GM18517 (cell line): ENCODE results near the gene ARMC5.
"Not testable (repeated sequence)": the region's sequence is repeated elsewhere in the genome, so short reads cannot be mapped to it uniquely, and the experiment has no call there.

Experiments used
- ATAC-seq: cut with Tn5 transposase; IDR thresholded peaks from one replicate; pipeline ENCODE4 v1.9.1; 2021; ENCODE audit warnings: mild to moderate bottlenecking, moderate library complexity; ENCODE audit not compliant: unreplicated experiment

Gene ARMC5

GRCh38 chr16:31493506-31494125 is 34.3 kb downstream of the ARMC5 start:
- ATAC-seq, result no peak

GRCh38 chr16:31496670-31497069 is 37.4 kb downstream of the ARMC5 start:
- no peak for ATAC-seq

GRCh38 chr16:31498493-31498892 is 39.2 kb downstream of the ARMC5 start:
- no peak for ATAC-seq

- ATAC-seq, result no peak
These were observed 40.6 kb downstream of the ARMC5 start for GRCh38 chr16:31499928-31500327.

- ATAC-seq, result no peak
These were observed 42.1 kb downstream of the ARMC5 start for GRCh38 chr16:31501226-31501965.

- no peak for ATAC-seq
These were observed 42.7 kb downstream of the ARMC5 start for GRCh38 chr16:31501966-31502348.

- ATAC-seq, result no peak
These were observed 43.7 kb downstream of the ARMC5 start for GRCh38 chr16:31502981-31503380.

- ATAC-seq, result not testable (repeated sequence)
These were observed 44.3 kb downstream of the ARMC5 start for GRCh38 chr16:31503555-31503954.

- no peak for ATAC-seq
These were observed 44.9 kb downstream of the ARMC5 start for GRCh38 chr16:31504159-31504558.

- ATAC-seq, result no peak
These were observed 46.2 kb downstream of the ARMC5 start for GRCh38 chr16:31505483-31505882.

GRCh38 chr16:31507617-31507928 is 48.3 kb downstream of the ARMC5 start:
- peak; percentile 3 for ATAC-seq

- ATAC-seq, result peak; percentile 83
These were observed 48.8 kb downstream of the ARMC5 start, which contains the start of gene RUSF1 for GRCh38 chr16:31507929-31508705. Gene RUSF1 (minus strand): TSS chr16:31508391. CDS start chr16:31508373, 18 bp downstream.

GRCh38 chr16:31508706-31509195 is 49.5 kb downstream of the ARMC5 start:
- ATAC-seq, result no peak

GRCh38 chr16:31513126-31513525 is 53.8 kb downstream of the ARMC5 start:
- ATAC-seq, result no peak

GRCh38 chr16:31513884-31514283 is 54.6 kb downstream of the ARMC5 start:
- ATAC-seq, result no peak
